Activated T-helper 17 cell treated with anti-CD3 and anti-CD28 coated beads, Interleukin-2, amount 50 U/mL, for 72 hours (primary cell): ENCODE results near the gene NADSYN1. TPM values are rescaled to one million over a fixed set of nuclear protein-coding genes. Genes with fewer than 3 reads are reported as not detected.
"Not testable (repeated sequence)": the region's sequence is repeated elsewhere in the genome, so short reads cannot be mapped to it uniquely, and the experiment has no call there.

Source experiments
- ATAC-seq: fragments of 150-1000 bp; cut with Tn5 transposase; replicated peaks from 2 replicates; pipeline ENCODE4 v1.10.0; 2021; ENCODE audit warnings: mild to moderate bottlenecking, moderate library complexity
- H3K27ac Mint-ChIP-seq: one replicate; pipeline ENCODE4 v1.8.0; 2022; ENCODE audit warnings: mixed read lengths
- H3K27me3 Mint-ChIP-seq: one replicate; pipeline ENCODE4 v1.8.0; 2022; ENCODE audit warnings: mixed read lengths
- H3K36me3 Mint-ChIP-seq: one replicate; pipeline ENCODE4 v1.8.0; 2022; ENCODE audit warnings: low read depth, mild to moderate bottlenecking, mixed read lengths
- H3K4me1 Mint-ChIP-seq: one replicate; pipeline ENCODE4 v1.8.0; 2022; ENCODE audit warnings: mixed read lengths
- H3K4me3 Mint-ChIP-seq: one replicate; pipeline ENCODE4 v1.8.0; 2022; ENCODE audit warnings: mild to moderate bottlenecking, mixed read lengths
- H3K9me3 Mint-ChIP-seq: one replicate; pipeline ENCODE4 v1.8.0; 2022; ENCODE audit warnings: mixed read lengths
- total RNA-seq, 2 donors: library from RNA; stranded (reverse); gene quantifications; one replicate each; pipeline ENCODE4 v1.2.3, GENCODE V29; 2022

The NADSYN1 gene
- 100 to 1,000 TPM; 108 to 152 TPM for total RNA-seq

GRCh38 chr11:71453037-71453917 is at the start of gene NADSYN1:
Gene NADSYN1, plus strand, starts transcription at chr11:71453203. Its CDS starts 94 bp downstream, at chr11:71453297.
- H3K36me3 Mint-ChIP-seq, result peaks cover 66% of the 10 kb centered on the region

GRCh38 chr11:71404209-71404608 is 48.8 kb upstream of the NADSYN1 start:
- Mint-ChIP-seq H3K27ac (no peak overlapping the region), H3K4me3 (no peak overlapping the region), H3K36me3 (no peaks in the 10 kb centered on the region), H3K9me3 (peaks cover 8% of the 10 kb centered on the region), H3K4me1 (no peaks in the 10 kb centered on the region), H3K27me3 (no peaks in the 10 kb centered on the region)
- no peak for ATAC-seq

More at GRCh38 chr11:71453037-71453917, at the start of gene NADSYN1:
- peak within 1 kb of the TSS; percentile 87 for H3K27ac Mint-ChIP-seq
- ATAC-seq, result peak; percentile 78
- H3K4me1 Mint-ChIP-seq, result peaks cover 47% of the 10 kb centered on the region
- H3K4me3 Mint-ChIP-seq, result peak within 1 kb of the TSS; percentile 90
- H3K27me3 Mint-ChIP-seq, result no peaks in the 10 kb centered on the region
- no peaks in the 10 kb centered on the region for H3K9me3 Mint-ChIP-seq

- Mint-ChIP-seq H3K27ac (no peak overlapping the region), H3K4me3 (no peak overlapping the region), H3K27me3 (peaks cover 9% of the 10 kb centered on the region), H3K36me3 (no peaks in the 10 kb centered on the region), H3K9me3 (peaks cover 8% of the 10 kb centered on the region), H3K4me1 (no peaks in the 10 kb centered on the region)
- ATAC-seq, result no peak
Measured at GRCh38 chr11:71406681-71407080, 46.3 kb upstream of the NADSYN1 start.

- peaks cover 9% of the 10 kb centered on the region for H3K27me3 Mint-ChIP-seq
- no peak overlapping the region for H3K4me3 Mint-ChIP-seq
- H3K4me1 Mint-ChIP-seq, result no peaks in the 10 kb centered on the region
- no peaks in the 10 kb centered on the region for H3K36me3 Mint-ChIP-seq
- H3K27ac Mint-ChIP-seq, result no peak overlapping the region
- H3K9me3 Mint-ChIP-seq, result peaks cover 8% of the 10 kb centered on the region
- ATAC-seq, result no peak
Measured at GRCh38 chr11:71407356-71407755, 45.6 kb upstream of the NADSYN1 start.

- Mint-ChIP-seq H3K27me3 (peaks cover 11% of the 10 kb centered on the region), H3K36me3 (no peaks in the 10 kb centered on the region), H3K4me3 (no peak overlapping the region), H3K9me3 (peaks cover 5% of the 10 kb centered on the region), H3K27ac (no peak overlapping the region), H3K4me1 (no peaks in the 10 kb centered on the region)
- no peak for ATAC-seq
Measured at GRCh38 chr11:71408826-71409225, 44.2 kb upstream of the NADSYN1 start.

- no peaks in the 10 kb centered on the region for H3K36me3 Mint-ChIP-seq
- ATAC-seq, result no peak
- no peaks in the 10 kb centered on the region for H3K9me3 Mint-ChIP-seq
- no peak overlapping the region for H3K4me3 Mint-ChIP-seq
- peaks cover 20% of the 10 kb centered on the region for H3K27me3 Mint-ChIP-seq
- no peaks in the 10 kb centered on the region for H3K4me1 Mint-ChIP-seq
- no peak overlapping the region for H3K27ac Mint-ChIP-seq
Measured at GRCh38 chr11:71410363-71410966, 42.5 kb upstream of the NADSYN1 start.

GRCh38 chr11:71414645-71415044 is 38.4 kb upstream of the NADSYN1 start:
- Mint-ChIP-seq H3K27me3 (peaks cover 18% of the 10 kb centered on the region), H3K4me3 (no peak overlapping the region)
- ATAC-seq, result no peak

GRCh38 chr11:71418643-71419042 is 34.4 kb upstream of the NADSYN1 start:
- no peak overlapping the region for H3K4me3 Mint-ChIP-seq
- peak; percentile 38 for ATAC-seq
- H3K27ac Mint-ChIP-seq, result no peak overlapping the region
- H3K36me3 Mint-ChIP-seq, result no peaks in the 10 kb centered on the region
- H3K4me1 Mint-ChIP-seq, result no peaks in the 10 kb centered on the region
- peaks cover 15% of the 10 kb centered on the region for H3K27me3 Mint-ChIP-seq
- H3K9me3 Mint-ChIP-seq, result no peaks in the 10 kb centered on the region

More at GRCh38 chr11:71414645-71415044, 38.4 kb upstream of the NADSYN1 start:
- Mint-ChIP-seq H3K4me1 (no peaks in the 10 kb centered on the region), H3K36me3 (no peaks in the 10 kb centered on the region), H3K9me3 (no peaks in the 10 kb centered on the region), H3K27ac (no peak overlapping the region)

GRCh38 chr11:71420455-71421241 is 32.4 kb upstream of the NADSYN1 start:
- Mint-ChIP-seq H3K9me3 (no peaks in the 10 kb centered on the region), H3K27me3 (peaks cover 4% of the 10 kb centered on the region), H3K4me3 (no peak overlapping the region), H3K36me3 (no peaks in the 10 kb centered on the region), H3K27ac (no peak overlapping the region), H3K4me1 (no peaks in the 10 kb centered on the region)
- no peak for ATAC-seq

GRCh38 chr11:71421392-71421950 is 31.5 kb upstream of the NADSYN1 start:
- Mint-ChIP-seq H3K27me3 (peaks cover 4% of the 10 kb centered on the region), H3K36me3 (no peaks in the 10 kb centered on the region), H3K27ac (no peak overlapping the region), H3K9me3 (no peaks in the 10 kb centered on the region), H3K4me3 (no peak overlapping the region), H3K4me1 (no peaks in the 10 kb centered on the region)
- no peak for ATAC-seq

- H3K27me3 Mint-ChIP-seq, H3K36me3 Mint-ChIP-seq, H3K4me3 Mint-ChIP-seq, H3K27ac Mint-ChIP-seq, H3K4me1 Mint-ChIP-seq, ATAC-seq, H3K9me3 Mint-ChIP-seq: not testable (repeated sequence)
Measured at GRCh38 chr11:71422318-71422717, 30.7 kb upstream of the NADSYN1 start.

- ATAC-seq, result peak; percentile 18
- Mint-ChIP-seq H3K36me3 (no peaks in the 10 kb centered on the region), H3K9me3 (no peaks in the 10 kb centered on the region), H3K4me3 (no peak overlapping the region), H3K27ac (no peak overlapping the region), H3K27me3 (peaks cover 4% of the 10 kb centered on the region), H3K4me1 (no peaks in the 10 kb centered on the region)
Measured at GRCh38 chr11:71423181-71423790, 29.7 kb upstream of the NADSYN1 start.

GRCh38 chr11:71425409-71425808 is 27.6 kb upstream of the NADSYN1 start:
- no peak for ATAC-seq
- Mint-ChIP-seq H3K36me3 (no peaks in the 10 kb centered on the region), H3K27ac (no peak overlapping the region), H3K9me3 (no peaks in the 10 kb centered on the region), H3K27me3 (peaks cover 3% of the 10 kb centered on the region), H3K4me3 (no peak overlapping the region), H3K4me1 (no peaks in the 10 kb centered on the region)

- H3K27me3 Mint-ChIP-seq, result peaks cover 3% of the 10 kb centered on the region
- ATAC-seq, result peak; percentile 37
- no peaks in the 10 kb centered on the region for H3K4me1 Mint-ChIP-seq
- H3K9me3 Mint-ChIP-seq, result no peaks in the 10 kb centered on the region
- H3K4me3 Mint-ChIP-seq, result no peak overlapping the region
- no peaks in the 10 kb centered on the region for H3K36me3 Mint-ChIP-seq
- H3K27ac Mint-ChIP-seq, result no peak overlapping the region
Measured at GRCh38 chr11:71425860-71426259, 27.1 kb upstream of the NADSYN1 start.
